Femur (tissue), 1 donor: Measurements from ENCODE around the gene CCL15.
"Not testable (repeated sequence)": the region's sequence is repeated elsewhere in the genome, so short reads cannot be mapped to it uniquely, and the experiment has no call there.

Experiments used
- DNase-seq: peaks from one replicate; pipeline ENCODE4 v3.0.0-alpha.2; 2017

CCL15 gene, protein sequence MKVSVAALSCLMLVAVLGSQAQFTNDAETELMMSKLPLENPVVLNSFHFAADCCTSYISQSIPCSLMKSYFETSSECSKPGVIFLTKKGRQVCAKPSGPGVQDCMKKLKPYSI

DNA sequence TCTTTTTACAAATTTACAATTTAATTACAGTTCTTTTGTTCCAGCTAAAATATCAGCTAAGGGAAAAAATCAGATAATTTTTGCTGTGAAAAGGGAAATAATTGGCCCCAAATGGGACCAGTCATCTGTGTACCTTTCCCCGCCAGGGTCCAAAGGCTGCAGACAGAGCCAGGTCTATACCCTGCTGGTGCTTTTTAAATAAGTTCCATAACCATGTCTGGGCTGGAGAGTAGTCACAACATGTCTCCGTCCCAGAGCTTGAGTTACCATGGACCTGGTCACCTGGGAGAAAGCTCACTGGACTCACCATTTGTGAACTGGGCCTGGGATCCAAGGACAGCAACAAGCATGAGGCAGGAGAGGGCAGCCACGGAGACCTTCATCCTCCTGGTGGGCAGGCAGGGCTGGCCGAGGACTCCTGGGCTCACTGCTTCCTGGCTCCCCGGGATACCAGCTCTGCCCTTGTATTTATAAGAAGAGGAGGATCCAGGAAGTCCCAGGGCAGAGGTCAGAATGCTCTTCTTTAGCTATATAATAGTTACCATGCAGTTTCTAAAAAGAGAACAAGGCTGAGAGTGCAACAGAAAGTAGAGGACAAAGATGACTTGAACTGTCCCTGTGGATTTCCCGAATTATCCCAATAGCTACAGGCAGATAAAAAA, at the start of gene CCL15:
Gene CCL15 (minus strand): TSS at position 444 of the 662 bp plus-strand sequence. CDS start 61 bp downstream, at position 383.
- DNase-seq = no peak

DNA sequence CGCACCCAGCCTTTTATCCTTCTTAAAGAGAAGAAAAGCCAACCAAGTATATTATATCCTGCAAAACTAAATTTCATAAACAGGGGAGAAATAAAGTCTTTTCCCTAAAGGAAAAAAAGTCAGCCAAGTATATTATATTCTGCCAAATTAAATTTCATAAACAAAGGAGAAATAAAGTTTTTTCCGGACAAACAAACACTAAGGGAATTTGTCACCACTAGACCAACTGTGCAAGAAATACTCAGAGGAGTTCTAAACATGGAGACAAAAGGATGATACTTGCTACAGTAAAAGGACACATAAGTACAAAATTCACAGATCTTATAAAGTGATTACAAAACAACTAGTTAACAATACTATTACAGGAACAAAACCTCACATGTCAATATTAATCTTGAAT, 48.3 kb upstream of the CCL15 start:
- DNase-seq = no peak

DNA sequence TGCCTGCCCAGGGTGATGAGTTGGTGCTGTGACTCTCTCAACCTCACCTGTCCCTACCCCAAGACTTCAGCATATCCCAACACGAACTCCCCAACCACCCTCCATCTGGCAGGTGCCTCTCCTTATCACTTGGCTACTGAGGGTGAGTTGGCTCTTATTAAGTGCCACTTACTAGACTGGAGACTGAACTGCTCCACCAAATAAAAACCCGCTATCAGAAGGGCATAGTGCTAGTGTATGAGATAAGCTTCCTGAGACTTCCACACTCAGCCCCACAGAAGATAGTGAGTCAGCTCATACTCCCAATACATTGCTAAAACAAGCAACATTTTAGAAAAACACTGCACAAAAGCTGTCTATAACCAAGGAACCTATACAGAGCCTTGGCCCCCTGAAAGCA, 46.7 kb upstream of the CCL15 start:
- no peak for DNase-seq

DNA sequence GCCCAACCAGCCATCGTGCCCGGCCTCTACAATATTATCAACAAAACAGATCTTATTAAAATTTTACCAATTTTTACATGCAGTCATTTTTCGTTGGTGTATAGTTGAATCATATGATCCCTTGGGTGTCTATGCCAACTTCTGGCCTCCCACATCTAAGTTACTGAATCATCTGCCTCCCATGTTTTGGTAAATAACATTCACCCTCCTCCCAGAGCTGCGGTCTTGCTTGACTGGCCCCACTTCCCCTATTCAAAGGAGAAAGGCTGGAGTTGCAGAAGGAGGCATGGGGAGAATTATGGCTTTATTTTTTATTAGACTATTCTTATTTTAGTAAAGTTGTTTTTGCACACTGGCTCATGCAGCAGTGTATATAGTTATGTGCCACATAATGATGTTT, 34.9 kb upstream of the CCL15 start:
- no peak for DNase-seq

DNA sequence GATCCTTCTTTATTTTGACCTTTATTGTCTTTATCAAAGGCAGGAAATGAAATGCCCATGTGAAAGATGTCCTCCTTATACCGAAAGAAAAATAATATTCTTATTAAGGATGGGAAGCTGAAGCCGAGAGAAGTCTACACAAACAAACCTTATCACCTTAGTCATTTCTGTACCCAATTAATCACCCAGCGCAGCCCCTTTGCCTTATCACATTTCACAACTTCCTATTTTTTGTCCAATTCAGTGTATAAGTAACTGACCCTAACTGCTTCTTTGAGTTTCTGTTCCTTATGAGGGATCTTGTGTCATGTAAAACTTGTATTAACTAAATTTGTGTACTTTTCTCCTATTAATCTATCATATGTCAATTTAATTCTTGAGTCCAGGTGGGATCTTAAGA, 32.8 kb upstream of the CCL15 start:
- no peak for DNase-seq

DNA sequence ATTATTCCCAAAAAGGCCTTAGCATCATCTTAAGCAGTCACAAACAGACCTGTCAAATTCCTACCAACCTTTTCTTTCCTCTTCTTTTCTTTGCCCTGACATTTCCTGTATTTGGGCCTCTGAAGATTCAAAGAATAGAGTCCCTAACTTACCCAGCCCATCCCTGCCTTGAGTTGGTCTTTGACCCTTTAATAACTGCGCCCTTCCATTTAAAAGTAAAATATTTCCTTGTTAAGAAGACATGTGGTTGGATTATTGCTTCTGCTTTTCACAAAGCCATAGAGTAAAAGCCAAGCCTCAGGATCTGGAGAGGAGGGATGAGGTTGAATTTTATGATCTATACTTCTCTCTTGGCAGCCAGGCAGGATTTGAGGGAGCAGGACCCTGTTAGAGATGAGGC, 29.6 kb upstream of the CCL15 start:
- no peak for DNase-seq

DNA sequence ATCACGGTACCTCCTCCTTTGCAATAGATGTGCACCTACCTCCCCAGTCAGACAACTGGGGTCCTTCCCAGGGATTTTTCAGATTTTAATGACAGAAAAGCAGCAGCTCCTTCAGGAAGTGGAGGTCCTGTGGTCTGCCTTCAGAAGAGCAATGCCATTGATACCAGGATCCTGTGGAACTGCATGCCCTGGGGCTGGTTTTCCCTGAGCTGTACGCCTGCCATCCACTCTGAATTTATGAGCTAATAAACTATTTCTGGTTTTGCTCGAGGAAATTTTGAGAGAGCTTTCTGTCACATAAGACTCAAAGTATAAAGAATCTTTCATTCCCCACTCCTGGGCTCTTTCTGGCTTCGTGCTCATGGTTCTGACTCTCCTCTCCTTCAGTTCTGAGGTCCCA, 26.4 kb upstream of the CCL15 start:
- DNase-seq = no peak

DNA sequence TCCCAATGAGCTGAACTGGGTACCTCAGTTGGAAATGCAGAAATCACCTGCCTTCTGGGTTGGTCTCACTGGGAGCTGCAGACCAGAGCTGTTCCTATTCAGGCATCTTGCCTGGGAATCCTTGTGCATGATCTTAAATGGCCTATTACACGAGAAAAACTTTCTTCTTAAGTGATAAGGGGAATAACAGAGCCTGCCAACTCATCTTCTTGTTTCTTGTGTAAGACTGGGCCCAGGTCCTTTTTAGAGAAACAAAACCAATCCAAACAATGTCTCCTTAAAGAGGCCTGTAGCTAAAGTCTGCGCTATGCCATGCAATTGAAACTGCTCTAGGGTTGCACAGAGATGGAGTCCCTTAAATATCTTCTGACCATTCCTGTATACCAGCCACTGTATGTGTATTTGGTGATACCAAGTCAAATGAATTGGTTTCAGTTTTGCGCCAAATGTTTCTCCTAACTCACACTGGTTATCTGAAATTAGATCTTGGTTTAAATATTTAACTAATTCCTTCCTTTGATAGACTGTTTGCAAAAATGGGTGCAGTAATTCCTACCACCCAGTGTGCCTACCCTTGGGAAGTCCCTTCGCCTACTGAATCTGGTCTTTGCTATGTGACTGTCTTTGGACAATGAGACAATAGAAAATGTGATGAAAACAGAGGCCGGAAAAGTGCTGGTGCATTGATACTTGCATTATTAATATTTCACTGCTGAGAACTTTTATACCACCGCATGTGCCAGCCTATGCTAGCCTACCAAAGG, 22.9 kb upstream of the CCL15 start:
- DNase-seq = no peak

DNA sequence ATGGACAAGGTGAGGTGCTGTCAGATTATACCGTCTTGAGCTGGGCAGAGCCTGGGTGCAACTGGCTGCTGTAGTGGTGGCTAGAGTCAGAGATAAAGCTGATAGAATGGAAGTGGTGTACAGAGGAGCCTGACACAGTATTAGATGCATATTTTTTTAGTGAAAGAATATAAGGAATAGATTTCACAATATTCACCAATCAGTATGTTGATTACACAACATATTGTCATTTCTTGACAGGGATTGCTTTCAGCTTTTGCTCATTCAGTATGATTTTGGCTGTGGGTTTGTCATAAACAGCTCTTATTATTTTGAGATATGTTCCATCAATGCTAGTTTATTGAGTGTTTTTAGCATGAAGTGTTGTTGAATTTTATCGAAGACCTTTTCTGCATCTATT, 18.1 kb upstream of the CCL15 start:
- no peak for DNase-seq

DNA sequence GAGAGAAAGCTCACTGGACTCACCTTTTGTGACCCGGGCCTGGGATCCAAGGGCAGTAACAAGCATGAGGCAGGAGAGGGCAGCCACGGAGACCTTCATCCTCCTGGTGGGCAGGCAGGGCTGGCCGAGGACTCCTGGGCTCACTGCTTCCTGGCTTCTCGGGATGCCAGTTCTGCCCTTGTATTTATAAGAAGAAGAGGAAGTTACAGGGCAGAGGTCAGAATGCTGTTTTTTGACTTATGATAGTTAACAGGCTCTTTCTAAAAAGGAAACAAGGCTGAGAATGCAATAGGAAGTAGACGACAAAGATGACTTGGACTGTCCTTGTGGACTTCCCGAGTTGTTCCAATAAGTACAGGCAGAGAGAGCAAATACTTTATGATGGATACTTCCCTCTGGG, 16.4 kb upstream of the CCL15 start, which contains the start of gene CCL23:
Gene CCL23 (minus strand): TSS at position 174 of the 400 bp plus-strand sequence. CDS start 75 bp downstream, at position 99.
- DNase-seq = no peak

DNA sequence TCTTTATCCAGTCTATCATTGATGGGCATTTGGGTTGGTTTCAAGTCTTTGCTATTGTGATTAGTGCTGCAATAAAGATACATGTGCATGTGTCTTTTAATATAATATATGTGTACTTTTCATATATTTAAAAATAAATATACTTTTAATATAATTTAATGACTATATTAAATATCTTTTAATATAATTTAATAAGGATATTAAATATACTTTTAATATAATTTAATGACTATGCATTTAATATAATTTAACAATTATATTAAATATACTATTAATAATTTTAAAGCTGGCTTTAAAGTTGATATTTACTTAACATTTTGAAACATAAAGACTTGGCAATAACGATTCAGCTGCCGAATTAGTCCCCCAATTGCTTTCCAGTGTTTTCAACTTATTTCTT, 15.2 kb upstream of the CCL15 start:
- no peak for DNase-seq

DNA sequence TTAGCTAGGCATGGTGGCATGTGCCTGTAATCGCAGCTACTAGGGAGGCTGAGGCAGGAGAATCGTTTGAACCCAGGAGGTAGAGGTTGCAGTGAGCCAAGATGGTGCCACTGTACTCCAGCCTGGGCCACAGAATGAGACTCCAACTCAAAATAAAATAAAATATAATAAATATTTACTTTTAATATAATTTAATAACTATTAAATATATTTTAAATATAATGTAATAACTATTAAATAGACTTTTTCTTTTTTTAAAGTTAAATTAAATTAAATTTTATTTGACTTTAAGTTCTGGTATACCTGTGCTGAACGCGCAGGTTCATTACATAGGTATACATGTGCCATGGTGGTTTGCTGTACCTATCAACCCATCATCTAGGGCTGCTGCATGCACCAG, 14.5 kb upstream of the CCL15 start:
- DNase-seq = not testable (repeated sequence)

DNA sequence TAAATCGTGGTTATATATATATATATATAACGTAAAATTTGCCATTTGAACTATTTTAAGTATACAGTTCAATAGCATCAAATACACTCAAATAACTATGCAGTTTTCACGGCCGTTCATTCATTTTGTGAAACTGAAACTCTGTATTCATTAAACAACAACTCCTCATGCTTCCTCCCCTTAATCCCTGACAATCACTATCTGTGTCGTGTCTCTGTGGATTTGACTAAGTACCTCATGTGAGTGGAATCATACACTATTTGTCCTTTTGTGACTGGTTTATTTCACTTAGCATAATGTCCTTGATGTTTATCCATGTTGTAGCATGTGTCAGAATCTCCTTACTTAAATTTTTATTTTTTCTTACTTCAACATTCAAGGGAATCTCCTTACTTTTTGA, 13.6 kb upstream of the CCL15 start:
- DNase-seq = no peak

DNA sequence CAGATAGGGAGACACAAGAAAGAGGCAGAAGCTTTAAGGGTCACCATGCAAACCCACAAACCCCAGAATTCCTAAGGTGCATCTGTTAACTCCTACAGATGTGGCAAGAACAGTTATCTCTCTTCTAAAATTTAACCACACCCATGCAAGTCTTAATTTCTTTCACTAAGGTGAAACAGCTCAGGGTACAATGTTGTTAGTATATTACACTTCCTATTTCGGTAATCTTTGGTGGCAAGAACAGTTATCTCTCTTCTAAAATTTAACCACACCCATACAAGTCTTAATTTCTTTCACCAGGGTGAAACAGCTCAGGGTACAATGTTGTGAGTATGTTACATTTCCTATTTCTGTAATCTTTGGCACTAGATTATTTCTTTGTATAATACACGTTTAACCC, 9.8 kb upstream of the CCL15 start:
- DNase-seq = no peak

DNA sequence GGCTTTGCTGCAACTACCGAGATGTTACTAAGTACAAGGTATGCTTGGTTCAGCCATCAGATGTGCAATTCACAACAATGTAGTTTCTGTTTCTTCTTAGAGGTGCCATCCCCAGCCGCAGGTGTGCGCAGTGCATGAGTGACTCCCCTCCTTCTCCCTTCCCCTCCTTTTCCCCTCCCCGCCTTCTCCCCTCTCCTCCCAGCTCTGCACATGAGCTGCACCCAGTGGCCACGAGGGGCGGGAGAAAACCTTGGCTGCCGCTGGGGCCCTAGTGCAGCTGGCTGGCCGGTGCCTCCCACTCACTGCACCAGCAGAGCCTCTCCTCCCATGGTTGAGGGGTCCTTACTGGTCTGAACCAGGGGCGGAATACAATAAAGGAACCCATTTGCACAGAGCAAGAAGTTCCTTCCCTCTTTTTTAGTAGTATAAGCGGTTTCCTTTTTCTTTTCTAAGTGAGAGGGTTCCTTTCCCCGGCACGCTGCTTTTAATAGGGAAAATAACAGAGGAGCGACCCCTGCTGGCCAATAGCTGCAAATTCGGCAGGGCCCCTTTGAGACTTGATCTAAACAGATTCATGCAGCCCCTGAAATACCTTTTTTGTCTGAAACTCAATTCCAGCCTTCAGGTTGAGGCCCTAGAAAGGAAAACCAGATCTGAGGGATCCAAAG, 7.8 kb upstream of the CCL15 start:
- no peak for DNase-seq

DNA sequence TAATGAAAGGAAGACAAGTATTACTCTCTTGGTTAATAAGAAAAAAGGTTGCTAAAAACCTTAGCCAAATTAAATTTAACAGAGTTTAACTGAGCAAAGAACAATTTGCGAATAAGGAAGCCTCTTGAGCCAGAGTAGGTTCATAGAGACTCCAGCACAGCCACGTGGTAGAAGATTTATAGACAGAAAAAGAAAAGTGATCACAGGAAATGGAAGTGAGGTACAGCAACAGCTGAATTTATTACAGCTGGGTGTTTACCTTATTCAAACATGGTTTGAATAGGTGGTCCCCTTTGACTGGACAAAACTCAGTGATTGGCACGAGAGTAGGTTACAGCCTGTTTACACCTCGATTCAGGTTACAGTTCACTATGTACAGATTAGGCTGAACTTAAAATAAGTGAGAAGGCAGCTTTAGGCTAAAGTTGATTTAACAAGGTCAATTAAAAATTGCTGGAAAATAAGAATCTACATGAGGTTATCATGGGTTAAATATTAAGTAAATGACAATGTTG, 3.3 kb upstream of the CCL15 start:
- no peak for DNase-seq

DNA sequence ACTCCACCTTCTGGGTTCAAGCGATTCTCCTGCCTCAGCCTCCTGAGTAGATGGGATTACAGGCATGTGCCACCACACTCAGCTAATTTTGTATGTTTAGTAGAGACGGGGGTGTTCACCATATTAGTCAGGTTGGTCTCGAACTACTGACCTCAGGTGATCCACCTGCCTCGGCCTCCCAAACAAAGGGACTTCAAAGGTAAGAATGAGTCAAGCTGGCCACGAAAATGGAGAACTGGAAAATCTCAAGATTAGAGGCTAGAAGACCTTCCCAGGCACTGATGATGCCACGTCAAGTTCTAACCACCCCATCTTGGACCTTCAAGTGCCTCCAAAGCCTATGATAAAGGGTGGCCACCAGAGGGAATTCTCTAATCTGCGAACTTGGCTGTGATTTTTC, 1.3 kb upstream of the CCL15 start:
- DNase-seq = no peak

DNA sequence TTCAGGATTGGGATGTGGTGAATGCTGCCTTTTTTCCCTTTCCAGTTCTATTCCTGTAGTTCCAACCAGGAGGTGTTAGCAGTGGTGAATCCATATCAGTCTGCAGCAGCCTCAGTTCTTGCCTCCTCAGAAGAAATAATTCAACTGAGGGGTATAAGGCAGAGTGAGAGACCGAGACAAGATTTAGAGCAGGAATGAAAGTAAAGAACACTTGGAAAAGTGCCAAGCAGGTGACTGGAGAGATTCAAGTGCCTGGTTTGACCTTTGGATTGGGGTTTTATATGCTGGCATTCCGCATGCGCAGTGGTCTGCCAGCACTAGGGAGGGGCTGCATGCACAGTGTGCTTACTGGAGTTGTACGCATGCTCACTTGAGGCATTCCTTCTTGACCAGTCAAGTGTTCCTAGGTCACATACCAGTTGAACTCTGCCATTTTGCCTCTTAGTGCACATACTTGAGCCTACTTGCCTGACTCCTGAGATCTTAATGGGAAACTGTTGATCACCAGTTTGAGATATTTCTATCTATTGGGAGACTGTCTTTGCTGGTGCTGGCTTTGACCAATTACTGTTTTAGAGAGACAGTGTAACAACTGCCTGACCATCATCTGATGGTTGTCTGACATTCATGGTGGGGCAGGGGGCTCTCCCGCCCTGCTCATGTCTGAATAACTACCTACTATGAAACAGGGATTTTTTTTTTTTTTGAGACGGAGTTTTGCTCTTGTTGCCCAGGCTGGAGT, 680 bp upstream of the CCL15 start:
- DNase-seq = no peak

DNA sequence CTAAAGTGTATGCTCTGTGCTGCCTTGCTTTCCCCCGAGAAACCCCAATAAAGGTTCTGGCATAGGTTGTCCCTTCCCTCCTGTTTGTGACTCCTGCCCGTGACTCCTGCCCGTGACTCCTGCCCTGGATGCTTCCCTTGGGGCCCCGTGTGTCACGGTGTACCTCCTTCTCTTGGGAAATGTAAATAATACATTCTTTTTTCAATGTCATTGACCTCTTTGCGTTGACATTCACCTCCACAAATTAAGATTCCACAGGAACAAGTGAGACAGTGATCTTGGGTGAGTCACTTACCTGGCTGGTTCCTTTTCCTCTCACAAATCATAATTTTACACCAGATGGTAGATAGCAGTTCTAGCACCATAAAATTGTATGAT, 632 bp downstream of the CCL15 start:
- no peak for DNase-seq

DNA sequence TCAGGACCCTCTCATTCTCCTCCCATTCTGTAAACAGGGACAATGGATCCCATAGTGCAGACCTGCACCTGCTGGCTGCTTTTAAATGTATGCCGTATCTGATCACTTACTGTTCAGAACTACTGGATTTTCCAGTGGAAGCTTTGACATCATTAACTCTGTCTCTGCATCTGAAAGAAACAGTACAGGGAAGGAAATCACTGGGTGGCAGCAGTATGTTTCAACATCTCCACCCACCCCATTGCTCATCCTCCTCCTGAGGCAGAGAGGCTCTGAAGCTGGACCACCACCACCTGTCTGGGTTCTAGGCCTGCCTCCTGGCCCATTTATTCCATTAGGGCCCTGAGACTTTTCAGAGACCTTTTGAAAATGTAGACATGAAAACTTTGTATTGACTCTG, 2.6 kb downstream of the CCL15 start:
- DNase-seq = no peak

DNA sequence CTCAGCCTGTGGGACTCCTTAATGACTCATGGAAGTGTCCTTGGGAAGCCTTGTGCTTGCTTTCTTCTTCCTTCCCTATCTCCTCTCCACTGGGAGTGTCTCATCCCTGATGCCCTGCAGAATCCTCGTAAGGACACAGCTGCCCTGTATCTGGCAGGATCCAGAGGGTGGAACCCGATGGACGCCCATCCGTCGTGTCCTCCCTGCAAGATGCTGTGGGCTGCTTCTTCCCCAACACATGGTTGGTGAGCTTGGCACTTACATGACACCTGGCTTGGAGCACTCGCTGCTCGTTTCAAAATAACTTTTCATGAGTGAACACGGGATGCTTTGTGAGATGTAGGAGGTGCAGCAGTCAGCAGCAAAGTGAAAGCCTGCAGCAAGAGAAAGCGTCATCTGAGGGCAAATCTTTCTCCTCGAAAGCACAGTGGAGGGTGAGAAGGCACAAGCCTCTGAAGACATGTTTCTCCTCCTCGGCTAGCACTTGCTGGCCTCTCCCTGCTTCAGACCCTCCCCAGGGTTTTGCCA, 3.3 kb downstream of the CCL15 start:
- no peak for DNase-seq

DNA sequence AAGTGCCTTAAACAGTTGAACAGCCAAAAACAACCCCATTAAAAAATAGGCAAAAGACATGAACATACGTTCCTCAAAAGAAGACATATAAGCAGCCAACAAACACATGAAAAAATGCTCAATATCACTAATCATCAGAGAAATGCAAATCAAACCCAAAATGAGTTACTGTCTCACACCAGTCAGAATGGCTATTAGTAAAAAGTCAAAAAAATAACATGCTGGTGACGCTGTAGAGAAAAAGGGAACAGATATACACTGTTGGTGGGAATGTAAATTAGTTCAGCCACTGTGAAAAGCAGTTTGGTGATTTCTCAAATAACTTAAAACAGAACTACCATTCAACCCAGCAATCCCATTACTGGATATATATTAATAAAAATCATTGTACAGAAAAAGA, 6.0 kb downstream of the CCL15 start:
- DNase-seq = not testable (repeated sequence)

DNA sequence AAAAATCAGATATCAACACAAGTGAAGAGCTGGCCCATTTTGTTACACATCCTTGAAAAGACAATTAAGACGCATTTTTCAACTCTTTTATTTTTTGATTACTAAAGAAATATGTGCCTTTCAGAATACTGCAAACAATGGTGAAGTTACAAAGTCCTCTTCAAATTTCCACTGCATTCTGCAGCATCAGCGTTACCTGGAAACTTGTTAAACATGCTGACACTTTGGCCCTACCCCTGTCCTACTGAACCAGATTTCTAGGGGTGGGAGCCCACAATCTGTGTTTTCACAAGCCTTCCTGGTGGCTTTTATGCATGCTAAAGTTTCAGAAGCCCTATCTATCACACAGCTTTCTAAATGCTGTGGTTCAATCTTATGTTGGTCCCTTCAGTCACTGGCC, 10.3 kb downstream of the CCL15 start:
- no peak for DNase-seq
